ENCODE data around the gene GRID2IP.

- no peak for TF ChIP-seq CTCF (conservative IDR thresholded peaks at IDR 0.05)
- no peak for TF ChIP-seq ZFX (IDR thresholded peaks at IDR 0.05)
These were observed 50.6 kb downstream of the GRID2IP start for GRCh38 chr7:6500691-6501090.

Measured in C4-2B (cell line).